ENCODE results near the gene MEIS3.

GRCh38 chr19:47381121-47381520, 38.2 kb downstream of the MEIS3 start:
- no peak for TF ChIP-seq ZFX (IDR thresholded peaks at IDR 0.05)
- no peak for TF ChIP-seq REST (IDR thresholded peaks at IDR 0.05; ENCODE audit: low read depth)
- TF ChIP-seq MAX (IDR thresholded peaks at IDR 0.05), result no peak
